SHP77 (cell line): ENCODE results near the gene WDR37.
"Not testable (repeated sequence)": the region's sequence is repeated elsewhere in the genome, so short reads cannot be mapped to it uniquely, and the experiment has no call there.

ENCODE experiments used
- DNase-seq, 2 experiments: peaks; one replicate each; lab custom pipeline; 2025; lab: John Stamatoyannopoulos, UW

WDR37 gene

GRCh38 chr10:1056326-1057105 is at the start of gene WDR37:
WDR37 (plus strand) TSS chr10:1056385; CDS start chr10:1072156, 15,771 bp downstream.
- DNase-seq = peak; percentile 45 to 60

- no peak for DNase-seq
Observed at GRCh38 chr10:1006573-1006972, 49.6 kb upstream of the WDR37 start.

GRCh38 chr10:1007583-1007982 is 48.6 kb upstream of the WDR37 start:
- no peak for DNase-seq

GRCh38 chr10:1009071-1009494 is 47.1 kb upstream of the WDR37 start:
- no peak for DNase-seq

- not testable (repeated sequence) for DNase-seq
Observed at GRCh38 chr10:1009947-1010346, 46.2 kb upstream of the WDR37 start.

GRCh38 chr10:1010703-1011102 is 45.5 kb upstream of the WDR37 start:
- no peak for DNase-seq

GRCh38 chr10:1011696-1012095 is 44.5 kb upstream of the WDR37 start:
- DNase-seq = no peak

GRCh38 chr10:1015688-1016087 is 40.5 kb upstream of the WDR37 start:
- no peak for DNase-seq

GRCh38 chr10:1019362-1019761 is 36.8 kb upstream of the WDR37 start:
- DNase-seq = no peak

- no peak for DNase-seq
Observed at GRCh38 chr10:1020460-1020859, 35.7 kb upstream of the WDR37 start.

GRCh38 chr10:1020958-1021357 is 35.2 kb upstream of the WDR37 start:
- no peak for DNase-seq

GRCh38 chr10:1022413-1022812 is 33.8 kb upstream of the WDR37 start:
- DNase-seq = no peak

GRCh38 chr10:1024103-1024502 is 32.1 kb upstream of the WDR37 start:
- DNase-seq = no peak

- DNase-seq = no peak
Observed at GRCh38 chr10:1025683-1026082, 30.5 kb upstream of the WDR37 start, which contains the start of gene IDI2. IDI2 (minus strand) TSS chr10:1025859; CDS start chr10:1024723, 1,136 bp downstream.

- no peak for DNase-seq
Observed at GRCh38 chr10:1026578-1026977, 29.6 kb upstream of the WDR37 start.

- DNase-seq = no peak
Observed at GRCh38 chr10:1029838-1030237, 26.3 kb upstream of the WDR37 start.

GRCh38 chr10:1033601-1034000 is 22.6 kb upstream of the WDR37 start:
- DNase-seq = no peak

- no peak for DNase-seq
Observed at GRCh38 chr10:1034758-1035157, 21.4 kb upstream of the WDR37 start.

- no peak for DNase-seq
Observed at GRCh38 chr10:1035201-1035600, 21.0 kb upstream of the WDR37 start.

GRCh38 chr10:1036341-1036791 is 19.8 kb upstream of the WDR37 start:
- DNase-seq = peak; percentile 13 to 15

GRCh38 chr10:1037098-1037497 is 19.1 kb upstream of the WDR37 start:
- no peak for DNase-seq

GRCh38 chr10:1038769-1039168 is 17.4 kb upstream of the WDR37 start:
- not testable (repeated sequence) for DNase-seq

GRCh38 chr10:1040133-1040532 is 16.1 kb upstream of the WDR37 start:
- DNase-seq = no peak

GRCh38 chr10:1041514-1041913 is 14.7 kb upstream of the WDR37 start:
- DNase-seq = no peak
